GM12878 (cell line): ENCODE data around the gene R3HDM1. TPM values are rescaled to one million over a fixed set of nuclear protein-coding genes. Genes with fewer than 3 reads are reported as not detected.

Experiments
- ATAC-seq: fragments of 200-7000 bp; cut with Tn5 transposase; 3 replicates; pipeline ENCODE4 v1.9.1; 2020; ENCODE audit warnings: mild to moderate bottlenecking, moderate library complexity
- BruUV-seq: library from RNA; stranded (reverse); fragments of 400-500 nt; replicated peaks from 2 replicates; lab custom pipeline; 2021; lab: Mats Ljungman, UMichigan
- CTCF ChIA-PET: fragments of 300-600 bp; sonication (Branson Sonifier 250); formaldehyde crosslinking; extraction: SDS; loops from one replicate; lab custom pipeline; 2021; ENCODE audit warnings: inconsistent platforms; lab: Yijun Ruan, JAX
- POLR2A ChIA-PET: fragments of 350-600 bp; formaldehyde crosslinking; extraction: SDS; loops from one replicate; lab custom pipeline; 2021; ENCODE audit warnings: inconsistent platforms; lab: Charles Lee
- RAD21 ChIA-PET: fragments of 300-600 bp; sonication (Branson Sonifier 250); formaldehyde crosslinking; loops from one replicate; lab custom pipeline; 2023; ENCODE audit warnings: antibody characterized with exemption; ENCODE audit not compliant: unreplicated experiment; lab: Charles Lee
- SMC1A ChIA-PET: fragments of 300-600 bp; sonication (Branson Sonifier 250); formaldehyde crosslinking; loops from one replicate; lab custom pipeline; 2023; ENCODE audit not compliant: unreplicated experiment, uncharacterized antibody; lab: Charles Lee
- DNase-seq: peaks from one replicate; pipeline ENCODE4 v3.0.0-alpha.2; 2011; ENCODE audit warnings: low read depth, low spot score
- FAIRE-seq: peaks from 3 replicates; lab custom pipeline; 2011; peaks lifted over from hg19 to GRCh38; lab: Jason Lieb, UNC
- H2AFZ ChIP-seq: 2 replicates; pipeline ENCODE4 v1.6.0; 2011; ENCODE audit warnings: low read depth, low read length, control low read depth; ENCODE audit not compliant: control insufficient read depth
- H3K27ac ChIP-seq: 2 replicates; pipeline ENCODE4 v1.5.1; 2011; ENCODE audit warnings: control low read depth; ENCODE audit not compliant: control insufficient read depth, insufficient read depth
- H3K27me3 ChIP-seq, 2 experiments: replicated peaks in 1 of 2; 2 replicates each; pipeline versions ENCODE4 v1.6.0 to v1.6.1; 2011; ENCODE audit warnings: low read length in 1 of 2; ENCODE audit not compliant: control insufficient read depth in 2 of 2, insufficient read depth in 2 of 2
- H3K36me3 ChIP-seq, 2 experiments: 2 replicates each; pipeline ENCODE4 v1.5.1; 2011; ENCODE audit warnings: low read length in 1 of 2; ENCODE audit not compliant: control insufficient read depth in 2 of 2, insufficient read depth in 2 of 2
- H3K4me1 ChIP-seq: 2 replicates; pipeline ENCODE4 v1.6.1; 2011; ENCODE audit warnings: mild to moderate bottlenecking, low read length, moderate library complexity, mixed read lengths; ENCODE audit not compliant: control insufficient read depth, insufficient read depth
- H3K4me2 ChIP-seq: 2 replicates; pipeline ENCODE4 v1.6.0; 2011; ENCODE audit warnings: control low read depth; ENCODE audit not compliant: control insufficient read depth, insufficient read depth
- H3K4me3 ChIP-seq: fragments of 200-600 bp; sonication (generic); 2 replicates; pipeline ENCODE4 v1.5.1; 2016
- H3K79me2 ChIP-seq: 2 replicates; pipeline ENCODE4 v1.6.0; 2011; ENCODE audit warnings: low read length; ENCODE audit not compliant: control insufficient read depth, insufficient read depth
- H3K9ac ChIP-seq: 2 replicates; pipeline ENCODE4 v1.8.0; 2011; ENCODE audit warnings: low read length, control low read depth, mixed read lengths; ENCODE audit not compliant: control insufficient read depth, insufficient read depth
- H3K9me3 ChIP-seq: replicated peaks from 3 replicates; pipeline ENCODE4 v1.5.1; 2011; ENCODE audit warnings: mild to moderate bottlenecking, low read length; ENCODE audit not compliant: control insufficient read depth, insufficient read depth
- H4K20me1 ChIP-seq: 2 replicates; pipeline ENCODE4 v1.6.0; 2011; ENCODE audit not compliant: control insufficient read depth, insufficient read depth
- CREB1 ChIP-seq: IDR thresholded peaks from 2 replicates; pipeline ENCODE4 v1.6.1; 2012; ENCODE audit warnings: low read depth, mild to moderate bottlenecking, inconsistent platforms
- EZH2 ChIP-seq: IDR thresholded peaks from 2 replicates; pipeline ENCODE4 v1.6.1; 2012; ENCODE audit warnings: low read depth, mild to moderate bottlenecking, control low read depth, inconsistent platforms, low read length, borderline replicate concordance; ENCODE audit not compliant: control insufficient read depth
- JUNB ChIP-seq: IDR thresholded peaks from 2 replicates; pipeline ENCODE4 v1.6.1; 2016; ENCODE audit warnings: antibody characterized with exemption, mild to moderate bottlenecking
- MEF2B ChIP-seq: fragments of 450-650 bp; IDR thresholded peaks from 2 replicates; pipeline ENCODE4 v1.6.1; 2018; ENCODE audit warnings: mild to moderate bottlenecking, moderate library complexity; ENCODE audit not compliant: partially characterized antibody, poor library complexity, severe bottlenecking
- POLR2AphosphoS2 ChIP-seq: IDR thresholded peaks from 2 replicates; pipeline ENCODE4 v1.6.1; 2011; ENCODE audit warnings: low read depth, mild to moderate bottlenecking, low read length, improper control_type of control experiment, moderate library complexity
- SMARCA5 ChIP-seq: fragments of 450-650 bp; IDR thresholded peaks from 2 replicates; pipeline ENCODE4 v1.6.1; 2017; ENCODE audit warnings: mild to moderate bottlenecking
- WGBS: methylation state at CpG from one replicate; pipeline ENCODE4 v1.1.6; 2016; ENCODE audit warnings: low lambda C conversion rate; ENCODE audit not compliant: insufficient replicate concordance, insufficient coverage; ENCODE audit errors: missing lambda C conversion rate; 5-methylcytosine and 5-hydroxymethylcytosine counted together
- in situ Hi-C: fragments of 300-500 bp; cut with MboI; formaldehyde crosslinking; loops from 9 replicates; pipeline ENCODE4 v1.14.3; 2018; ENCODE audit warnings: mixed read lengths
- intact Hi-C: fragments of 100-400 bp; cut with micrococcal nuclease; formaldehyde crosslinking; loops from one replicate; pipeline ENCODE4 v1.14.2; 2022; ENCODE audit not compliant: unreplicated experiment
- polyA plus RNA-seq, 11 experiments: library from polyadenylated mRNA; depleted of rRNA in 4 of 11; unstranded in 6 of 11; stranded (reverse) in 5 of 11; fragments of >200 nt; fragmentation: Nextera tagmentation in 4 of 11; fragmentation: Illumina TruSeq in 1 of 11; extraction: Ambion mirVana in 4 of 11; extraction: Trizol in 1 of 11; gene quantifications; 1 replicate in 1 of 11; 2 replicates in 10 of 11; pipeline versions ENCODE4 v1.2.1 to v1.2.3, GENCODE V29; 2011 to 2016; ENCODE audit warnings: inconsistent platforms in 2 of 11, missing spikeins in 2 of 11, low read depth in 1 of 11
- total RNA-seq, 4 experiments: library from RNA; depleted of rRNA in 3 of 4; stranded (reverse); fragments of >200 nt in 3 of 4; fragmentation: Illumina TruSeq in 1 of 4; extraction: Trizol in 1 of 4; gene quantifications; 2 replicates each; pipeline versions ENCODE4 v1.2.1 to v1.2.3, GENCODE V29; 2013 to 2021
- TF ChIP-seq, protein P1 (sequence below): fragments of 450-650 bp; formaldehyde crosslinking; IDR thresholded peaks from 2 replicates; pipeline ENCODE4 v1.4.0; 2022; ENCODE audit warnings: mild to moderate bottlenecking, moderate library complexity

R3HDM1 gene
- total and polyA plus RNA-seq, 10 of the 15 experiments (the other 5 are each of a cell fraction or from before 2014, with no cell fraction given) = 16.8 to 89.6 (median 47.7) TPM

DNA sequence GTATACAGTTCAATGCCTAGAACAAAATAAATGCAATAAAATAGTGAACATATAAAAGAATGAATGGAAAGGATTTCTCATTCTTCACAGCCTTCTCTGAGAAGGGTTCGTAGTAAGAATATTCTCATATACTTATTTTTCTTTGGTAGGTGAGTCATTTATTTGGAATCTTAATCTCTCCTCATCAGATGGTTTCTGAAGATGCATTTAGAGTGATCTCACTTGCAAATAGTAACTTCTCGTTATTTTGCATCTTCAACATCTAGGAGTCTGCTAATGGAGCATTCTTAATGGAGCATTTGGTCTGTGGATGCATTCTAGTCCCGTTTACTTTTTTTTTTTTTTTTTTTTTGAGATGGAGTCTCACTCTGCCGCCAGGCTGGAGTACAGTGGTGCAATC is 214.3 kb downstream of the R3HDM1 start:
- ChIA-PET CTCF (interaction anchor here (0.7 to 4.7 kb wide), 11 partner anchors 25 to 742 kb away, joined by 3 to 46 read pairs (median 3); no protein-coding TSS in a partner anchor), POLR2A (interaction anchor here (0.6 kb wide), 1 partner anchor 17 kb away, joined by 3 read pairs; no protein-coding TSS in a partner anchor)

DNA sequence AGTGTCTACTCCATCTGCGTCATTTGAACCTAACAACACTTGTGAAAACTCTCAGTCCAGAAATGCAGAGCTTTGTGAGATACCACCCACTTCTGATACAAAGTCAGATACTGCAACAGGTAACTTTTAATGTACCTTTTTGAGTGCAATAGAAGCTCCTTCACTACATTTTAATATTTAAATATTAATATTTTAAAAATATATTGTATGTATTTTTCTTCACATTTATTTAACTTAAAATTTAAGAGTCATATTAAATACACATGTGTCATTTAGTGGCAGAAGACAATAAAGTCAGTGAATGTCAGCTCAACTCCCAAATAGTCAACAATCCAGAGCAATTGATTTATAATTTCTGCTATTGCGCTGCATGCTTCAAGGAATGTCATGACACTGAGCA is 224.3 kb downstream of the R3HDM1 start:
- no peak overlapping the region for H2AFZ ChIP-seq
- peaks cover 2 to 40% of the 10 kb centered on the region in 2 experiments for H3K36me3 ChIP-seq
- no peak overlapping the region for H3K4me2 ChIP-seq
- POLR2A ChIA-PET = no interaction called here
- TF ChIP-seq EZH2 (no peak), SMARCA5 (no peak), CREB1 (no peak), POLR2AphosphoS2 (no peak), JUNB (no peak)
- TF ChIP-seq, protein P1, sequence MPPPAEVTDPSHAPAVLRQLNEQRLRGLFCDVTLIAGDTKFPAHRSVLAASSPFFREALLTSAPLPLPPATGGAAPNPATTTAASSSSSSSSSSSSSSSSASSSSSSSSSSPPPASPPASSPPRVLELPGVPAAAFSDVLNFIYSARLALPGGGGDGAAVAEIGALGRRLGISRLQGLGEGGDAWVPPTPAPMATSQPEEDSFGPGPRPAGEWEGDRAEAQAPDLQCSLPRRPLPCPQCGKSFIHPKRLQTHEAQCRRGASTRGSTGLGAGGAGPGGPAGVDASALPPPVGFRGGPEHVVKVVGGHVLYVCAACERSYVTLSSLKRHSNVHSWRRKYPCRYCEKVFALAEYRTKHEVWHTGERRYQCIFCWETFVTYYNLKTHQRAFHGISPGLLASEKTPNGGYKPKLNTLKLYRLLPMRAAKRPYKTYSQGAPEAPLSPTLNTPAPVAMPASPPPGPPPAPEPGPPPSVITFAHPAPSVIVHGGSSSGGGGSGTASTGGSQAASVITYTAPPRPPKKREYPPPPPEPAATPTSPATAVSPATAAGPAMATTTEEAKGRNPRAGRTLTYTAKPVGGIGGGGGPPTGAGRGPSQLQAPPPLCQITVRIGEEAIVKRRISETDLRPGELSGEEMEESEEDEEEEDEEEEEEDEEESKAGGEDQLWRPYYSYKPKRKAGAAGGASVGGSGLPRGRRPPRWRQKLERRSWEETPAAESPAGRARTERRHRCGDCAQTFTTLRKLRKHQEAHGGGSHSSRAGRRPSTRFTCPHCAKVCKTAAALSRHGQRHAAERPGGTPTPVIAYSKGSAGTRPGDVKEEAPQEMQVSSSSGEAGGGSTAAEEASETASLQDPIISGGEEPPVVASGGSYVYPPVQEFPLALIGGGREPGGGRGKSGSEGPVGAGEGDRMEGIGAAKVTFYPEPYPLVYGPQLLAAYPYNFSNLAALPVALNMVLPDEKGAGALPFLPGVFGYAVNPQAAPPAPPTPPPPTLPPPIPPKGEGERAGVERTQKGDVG (CRISPR knock-in tag) = no peak
- SMC1A ChIA-PET = interaction anchor here (0.5 to 1.6 kb wide), 11 partner anchors 9 to 678 kb away, joined by 3 to 7 read pairs (median 3); partner anchors contain the start of gene LCT
- BruUV-seq = no TSS peak
- RAD21 ChIA-PET = interaction anchor here (0.6 to 1.2 kb wide), 3 partner anchors 12 to 42 kb away, joined by 3 read pairs; no protein-coding TSS in a partner anchor
- H4K20me1 ChIP-seq = no peaks in the 10 kb centered on the region
- ATAC-seq = no peak
- intact Hi-C loops = no loop called here
- H3K27me3 ChIP-seq = no peaks in the 10 kb centered on the region
- H3K4me1 ChIP-seq = no peaks in the 10 kb centered on the region
- H3K9ac ChIP-seq = no peak overlapping the region
- in situ Hi-C loops = no loop called here
- no peak overlapping the region for H3K27ac ChIP-seq
- no peaks in the 10 kb centered on the region for H3K79me2 ChIP-seq
- no peak for DNase-seq
- CTCF ChIA-PET = interaction anchor here (0.9 to 1.6 kb wide), 5 partner anchors 42 to 752 kb away, joined by 3 to 10 read pairs (median 3); no protein-coding TSS in a partner anchor
- no peak for FAIRE-seq
- H3K4me3 ChIP-seq = no peak overlapping the region
- H3K9me3 ChIP-seq = peaks cover 16% of the 10 kb centered on the region
- WGBS = 100% methylated on average over 2 of the region's 2 CpGs

More for the DNA sequence above, 214.3 kb downstream of the R3HDM1 start:
- RAD21 ChIA-PET = interaction anchor here (0.9 to 1.3 kb wide), 3 partner anchors 30 to 757 kb away, joined by 3 to 4 read pairs (median 3); no protein-coding TSS in a partner anchor
- BruUV-seq = no TSS peak
- Histone ChIP-seq H3K79me2 (peaks cover 57% of the 10 kb centered on the region), H3K4me1 (0 out of 2 replicates have a peak, but pooled peaks cover 5% of the 10 kb centered on the region), H3K9me3 (no peaks in the 10 kb centered on the region), H3K27ac (no peak overlapping the region), H3K9ac (no peak overlapping the region), H3K36me3 (peaks cover 0 to 25% of the 10 kb centered on the region in 2 experiments; a peak in 3 of 4 replicates), H4K20me1 (no peaks in the 10 kb centered on the region), H3K27me3 (no peaks in the 10 kb centered on the region), H3K4me2 (no peak overlapping the region), H3K4me3 (no peak overlapping the region), H2AFZ (no peak overlapping the region)
- FAIRE-seq = no peak
- ATAC-seq = no peak
- in situ Hi-C loops (no loop called here), intact Hi-C loops (no loop called here)
- DNase-seq = no peak
- SMC1A ChIA-PET = interaction anchor here (1.0 to 2.0 kb wide), 8 partner anchors 11 to 639 kb away, joined by 3 to 7 read pairs (median 4); no protein-coding TSS in a partner anchor
- WGBS = 84% methylated on average over 3 of the region's 4 CpGs
- TF ChIP-seq MEF2B = no peak
